Measurements from ENCODE around the gene DISP3. TPM values are rescaled to one million over a fixed set of nuclear protein-coding genes. Genes with fewer than 3 reads are reported as not detected.

The DISP3 gene
- total RNA-seq, 1 experiment from 2014 or later, result 1.1 TPM

- intact Hi-C loops (cut with micrococcal nuclease; ENCODE audit: unreplicated experiment), result loop anchor here (10.0 kb wide), 1 partner anchor 137 kb away; no protein-coding TSS in a partner anchor
- 0 out of 2 replicates have a peak, but pooled peaks have one; percentile 22 for ATAC-seq
Observed at GRCh38 chr1:11471473-11471872, 7.5 kb upstream of the DISP3 start.

GRCh38 chr1:11472284-11472683, 6.7 kb upstream of the DISP3 start:
- Histone ChIP-seq H3K9me3 (ENCODE audit: control insufficient read depth, insufficient read depth, low read depth, low read length) (no peaks in the 10 kb centered on the region), H3K4me1 (ENCODE audit: control insufficient read depth, insufficient read depth, low read length) (no peaks in the 10 kb centered on the region), H3K4me3 (ENCODE audit: low read depth in 2 of 2, low read length in 2 of 2) (no peak overlapping the region), H3K36me3 (ENCODE audit: control insufficient read depth, insufficient read depth, low read length) (no peaks in the 10 kb centered on the region), H3K27me3 (ENCODE audit: control insufficient read depth, insufficient read depth, low read length) (peaks cover 4% of the 10 kb centered on the region; the same call in 1 of the 2 replicates), H3K27ac (ENCODE audit: low read length) (no peak overlapping the region)
- ATAC-seq (no peak), DNase-seq (ENCODE audit: low read depth, low spot score) (no peak)
- ChIA-PET POLR2A (no interaction called here), CTCF (no interaction called here)
- no peak for TF ChIP-seq REST (IDR thresholded peaks at IDR 0.05; ENCODE audit: insufficient read depth in 1 of 2, low read depth in 2 of 2, low read length in 1 of 2)
- TF ChIP-seq SIN3A (IDR thresholded peaks at IDR 0.05; ENCODE audit: borderline replicate concordance, insufficient read depth, low read depth, low read length), result no peak
- TF ChIP-seq POLR2AphosphoS5 (IDR thresholded peaks at IDR 0.05; ENCODE audit: low read depth, low read length), result no peak
- TF ChIP-seq CTCF (IDR thresholded peaks at IDR 0.05), result no peak
- no peak for TF ChIP-seq TCF7L2 (IDR thresholded peaks at IDR 0.05; ENCODE audit: low read depth, low read length)
- in situ Hi-C loops (cut with HindIII; ENCODE audit: low pct_unique_long_range_greater_than_20kb, low sequenced_read_pairs), result no loop called here
- BruUV-seq (replicated peaks), result no TSS peak
- intact Hi-C loops (cut with micrococcal nuclease; ENCODE audit: unreplicated experiment), result loop anchor here (10.0 kb wide), 1 partner anchor 137 kb away; no protein-coding TSS in a partner anchor

More at GRCh38 chr1:11471473-11471872, 7.5 kb upstream of the DISP3 start:
- in situ Hi-C loops (cut with HindIII; ENCODE audit: low pct_unique_long_range_greater_than_20kb, low sequenced_read_pairs), result no loop called here
- H3K4me3 ChIP-seq (ENCODE audit: low read depth in 2 of 2, low read length in 2 of 2), result no peak overlapping the region
- no peak for DNase-seq (ENCODE audit: low read depth, low spot score)
- H3K27me3 ChIP-seq (ENCODE audit: control insufficient read depth, insufficient read depth, low read length), result peaks cover 4% of the 10 kb centered on the region; the same call in 1 of the 2 replicates
- no TSS peak for BruUV-seq (replicated peaks)
- H3K27ac ChIP-seq (ENCODE audit: low read length), result no peak overlapping the region
- ChIA-PET POLR2A (no interaction called here), CTCF (no interaction called here)
- TF ChIP-seq SIN3A (IDR thresholded peaks at IDR 0.05; ENCODE audit: borderline replicate concordance, insufficient read depth, low read depth, low read length) (no peak), POLR2AphosphoS5 (IDR thresholded peaks at IDR 0.05; ENCODE audit: low read depth, low read length) (no peak), TCF7L2 (IDR thresholded peaks at IDR 0.05; ENCODE audit: low read depth, low read length) (no peak), REST (IDR thresholded peaks at IDR 0.05; ENCODE audit: insufficient read depth in 1 of 2, low read depth in 2 of 2, low read length in 1 of 2) (no peak), CTCF (IDR thresholded peaks at IDR 0.05) (no peak)
- no peaks in the 10 kb centered on the region for H3K36me3 ChIP-seq (ENCODE audit: control insufficient read depth, insufficient read depth, low read length)
- no peaks in the 10 kb centered on the region for H3K9me3 ChIP-seq (ENCODE audit: control insufficient read depth, insufficient read depth, low read depth, low read length)
- no peaks in the 10 kb centered on the region for H3K4me1 ChIP-seq (ENCODE audit: control insufficient read depth, insufficient read depth, low read length)
